SK-N-SH (cell line): ENCODE measurements around the gene CXorf66. TPM values are rescaled to one million over a fixed set of nuclear protein-coding genes. Genes with fewer than 3 reads are reported as not detected.

Experiments
- CTCF ChIA-PET: fragments of 300-600, 350-600 bp; formaldehyde crosslinking; extraction: SDS; loops from one replicate; lab custom pipeline; 2021; lab: Yijun Ruan, JAX
- POLR2A ChIA-PET: fragments of 350-600 bp; sonication (Branson Sonifier 250); formaldehyde crosslinking; extraction: SDS; loops from one replicate; lab custom pipeline; 2020; ENCODE audit warnings: antibody characterized with exemption, inconsistent platforms; lab: Yijun Ruan, JAX
- DNase-seq: peaks from one replicate; pipeline ENCODE4 v3.0.0; 2012
- H2AFZ ChIP-seq: fragments of 200-600 bp; sonication (generic); 2 replicates; pipeline ENCODE4 v1.8.1; 2016; ENCODE audit warnings: antibody characterized with exemption, mild to moderate bottlenecking, low read depth
- H3F3A ChIP-seq: fragments of 200-600 bp; sonication (generic); replicated peaks from 2 replicates; pipeline ENCODE3; 2016; ENCODE audit warnings: antibody characterized with exemption, mild to moderate bottlenecking; ENCODE audit not compliant: insufficient read depth
- H3K27ac ChIP-seq, 2 experiments: fragments of 200-500 bp in 1 of 2; fragments of 200-600 bp in 1 of 2; sonication (Bioruptor generic) in 1 of 2; sonication (generic), shearing (Covaris generic) in 1 of 2; 2 replicates each; pipeline versions ENCODE4 v1.5.1 to v1.6.1; 2014 to 2016; ENCODE audit warnings: low read depth in 2 of 2, inconsistent platforms in 1 of 2, low read length in 1 of 2, mild to moderate bottlenecking in 1 of 2, mixed read lengths in 1 of 2
- H3K27me3 ChIP-seq: fragments of 200-600 bp; sonication (generic), shearing (Covaris generic); 2 replicates; pipeline ENCODE4 v1.6.1; 2016; ENCODE audit warnings: mixed run types; ENCODE audit not compliant: insufficient read depth
- H3K36me3 ChIP-seq, 2 experiments: fragments of 200-500 bp in 1 of 2; fragments of 200-600 bp in 1 of 2; sonication (Bioruptor generic) in 1 of 2; sonication (generic) in 1 of 2; replicated peaks in 1 of 2; 2 replicates each; pipeline versions ENCODE3 to v1.5.1; 2014 to 2016; ENCODE audit warnings: low read length in 1 of 2, mild to moderate bottlenecking in 1 of 2; ENCODE audit not compliant: insufficient read depth in 2 of 2, control insufficient read depth in 1 of 2
- H3K4me1 ChIP-seq, 2 experiments: fragments of 200-500 bp in 1 of 2; fragments of 200-600 bp in 1 of 2; sonication (Bioruptor generic) in 1 of 2; sonication (generic), shearing (Covaris generic) in 1 of 2; 2 replicates each; pipeline versions ENCODE4 v1.5.1 to v1.6.1; 2014 to 2016; ENCODE audit warnings: low read depth in 1 of 2, low read length in 1 of 2, mixed run types in 1 of 2; ENCODE audit not compliant: insufficient read depth in 2 of 2, control insufficient read depth in 1 of 2
- H3K4me2 ChIP-seq: fragments of 200-600 bp; sonication (generic), shearing (Covaris generic); 2 replicates; pipeline ENCODE4 v1.6.1; 2017; ENCODE audit warnings: mixed run types
- H3K4me3 ChIP-seq, 2 experiments: fragments of 200-500 bp in 1 of 2; fragments of 200-600 bp in 1 of 2; sonication (Bioruptor generic) in 1 of 2; sonication (generic), shearing (Covaris generic) in 1 of 2; 2 replicates each; pipeline versions ENCODE4 v1.5.1 to v1.8.1; 2014 to 2016; ENCODE audit warnings: low read depth in 2 of 2, inconsistent platforms in 1 of 2, low read length in 1 of 2, mild to moderate bottlenecking in 1 of 2, mixed read lengths in 1 of 2, moderate library complexity in 1 of 2
- H3K79me2 ChIP-seq: fragments of 200-600 bp; sonication (generic); 2 replicates; pipeline ENCODE4 v1.8.1; 2017; ENCODE audit warnings: mild to moderate bottlenecking; ENCODE audit not compliant: insufficient read depth
- H3K9ac ChIP-seq: fragments of 200-600 bp; sonication (generic); 2 replicates; pipeline ENCODE4 v1.6.1; 2017; ENCODE audit warnings: mixed run types
- H3K9me2 ChIP-seq: fragments of 200-600 bp; sonication (generic); 2 replicates; pipeline ENCODE4 v1.6.1; 2017; ENCODE audit warnings: mixed run types
- H3K9me3 ChIP-seq: fragments of 200-600 bp; sonication (generic); 2 replicates; pipeline ENCODE4 v1.6.1; 2017; ENCODE audit warnings: mixed run types, mild to moderate bottlenecking, moderate library complexity
- H4K20me1 ChIP-seq: fragments of 200-600 bp; sonication (generic); 2 replicates; pipeline ENCODE4 v1.6.1; 2017; ENCODE audit warnings: mild to moderate bottlenecking, mixed run types; ENCODE audit not compliant: insufficient read depth
- CHD2 ChIP-seq: fragments of 150-350 bp; IDR thresholded peaks from 2 replicates; pipeline ENCODE4 v1.6.1; 2018; ENCODE audit warnings: low read length; ENCODE audit not compliant: partially characterized antibody
- ELF1 ChIP-seq: IDR thresholded peaks from 2 replicates; pipeline ENCODE4 v1.4.0; 2012
- FOSL2 ChIP-seq: IDR thresholded peaks from 2 replicates; pipeline ENCODE4 v1.4.0; 2012; ENCODE audit warnings: low read depth, mild to moderate bottlenecking, moderate library complexity, borderline replicate concordance
- FOXJ3 ChIP-seq: sonication (generic); formaldehyde crosslinking; IDR thresholded peaks from 2 replicates; pipeline ENCODE4 v1.5.1; 2020; ENCODE audit warnings: mild to moderate bottlenecking, missing genetic modification reagents
- GATA2 ChIP-seq: sonication (generic); formaldehyde crosslinking; IDR thresholded peaks from 2 replicates; pipeline ENCODE4 v1.5.0; 2020; ENCODE audit warnings: mild to moderate bottlenecking, missing genetic modification reagents
- MXI1 ChIP-seq: IDR thresholded peaks from 2 replicates; pipeline ENCODE4 v1.6.1; 2012; ENCODE audit warnings: mild to moderate bottlenecking, low read depth, low read length, improper control_type of control experiment
- NFIC ChIP-seq: IDR thresholded peaks from 2 replicates; pipeline ENCODE4 v1.4.0; 2012; ENCODE audit warnings: borderline replicate concordance
- RCOR1 ChIP-seq: fragments of 150-350 bp; IDR thresholded peaks from 2 replicates; pipeline ENCODE4 v1.6.1; 2017; ENCODE audit warnings: antibody characterized with exemption, low read length
- RXRA ChIP-seq: IDR thresholded peaks from 2 replicates; pipeline ENCODE4 v1.4.0; 2012; ENCODE audit warnings: low read depth, mild to moderate bottlenecking, borderline replicate concordance
- SIN3A ChIP-seq: IDR thresholded peaks from 2 replicates; pipeline ENCODE4 v1.6.1; 2012; ENCODE audit warnings: low read depth, mild to moderate bottlenecking, low read length, moderate library complexity, borderline replicate concordance
- TAF1 ChIP-seq: IDR thresholded peaks from 2 replicates; pipeline ENCODE4 v1.6.1; 2012; ENCODE audit warnings: low read depth, mild to moderate bottlenecking, low read length, moderate library complexity, borderline replicate concordance
- TCF12 ChIP-seq: IDR thresholded peaks from 2 replicates; pipeline ENCODE4 v1.4.0; 2012
- YY1 ChIP-seq: IDR thresholded peaks from 2 replicates; pipeline ENCODE4 v1.4.0; 2012; ENCODE audit warnings: low read depth, mild to moderate bottlenecking
- WGBS: methylation state at CpG from one replicate; pipeline ENCODE4 v1.1.6; 2017; ENCODE audit warnings: low lambda C conversion rate; 5-methylcytosine and 5-hydroxymethylcytosine counted together
- polyA plus RNA-seq, 3 experiments: library from polyadenylated mRNA; depleted of rRNA; stranded (reverse); fragments of >200 nt; gene quantifications; 2 replicates each; pipeline ENCODE4 v1.2.3, GENCODE V29; 2012
- TF ChIP-seq, protein P1 (sequence below): IDR thresholded peaks from 2 replicates; pipeline ENCODE4 v1.4.0; 2012; ENCODE audit warnings: low read depth
- TF ChIP-seq, protein P2 (sequence below): IDR thresholded peaks from 2 replicates; pipeline ENCODE4 v1.4.0; 2012; ENCODE audit warnings: low read depth, borderline replicate concordance
- TF ChIP-seq, protein P3 (sequence below): fragments of 150-350 bp; IDR thresholded peaks from 2 replicates; pipeline ENCODE4 v1.6.1; 2017; ENCODE audit warnings: antibody characterized with exemption, low read length, low read depth, borderline replicate concordance
- TF ChIP-seq, protein P4 (sequence below): IDR thresholded peaks from 2 replicates; pipeline ENCODE4 v1.4.0; 2012; ENCODE audit warnings: low read depth, borderline replicate concordance

CXorf66 gene
- polyA plus RNA-seq, 1 of the 3 experiments (the other 2 are of a cell fraction): not detected

DNA sequence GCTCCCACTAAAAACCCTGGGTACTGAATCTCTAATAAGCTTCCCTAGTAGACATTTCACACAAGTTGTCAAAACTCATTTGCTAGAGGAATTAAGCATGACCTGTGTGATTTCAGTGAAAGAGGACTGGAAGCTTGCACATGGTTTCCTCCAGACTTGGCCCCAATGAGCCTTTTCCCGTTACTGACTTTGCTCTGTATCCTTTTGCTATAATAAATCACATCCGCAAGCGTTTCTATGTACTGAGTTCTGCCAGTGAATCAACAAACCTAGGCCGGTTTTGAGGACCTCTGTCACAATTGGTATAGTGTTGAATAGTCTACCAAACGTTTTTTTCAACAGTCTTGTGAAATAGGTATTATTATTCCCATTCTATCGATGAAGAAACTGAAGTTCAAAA, 40.6 kb downstream of the CXorf66 start:
- CTCF ChIA-PET: no interaction called here
- Histone ChIP-seq H3K9ac (no peak overlapping the region), H3K4me2 (no peak overlapping the region), H2AFZ (no peak overlapping the region), H3K9me3 (no peaks in the 10 kb centered on the region), H3F3A (peaks cover 6% of the 10 kb centered on the region), H3K4me3 (no peak overlapping the region), H3K9me2 (no peaks in the 10 kb centered on the region), H3K27ac (no peak overlapping the region), H3K27me3 (no peaks in the 10 kb centered on the region), H4K20me1 (peaks cover 44% of the 10 kb centered on the region), H3K4me1 (peaks cover 0 to 4% of the 10 kb centered on the region in 2 experiments; a peak in 2 of 4 replicates), H3K79me2 (peaks cover 90% of the 10 kb centered on the region), H3K36me3 (no peaks in the 10 kb centered on the region)
- no peak for TF ChIP-seq TCF12
- no peak for TF ChIP-seq GATA2 (CRISPR knock-in tag)
- TF ChIP-seq, protein P1, sequence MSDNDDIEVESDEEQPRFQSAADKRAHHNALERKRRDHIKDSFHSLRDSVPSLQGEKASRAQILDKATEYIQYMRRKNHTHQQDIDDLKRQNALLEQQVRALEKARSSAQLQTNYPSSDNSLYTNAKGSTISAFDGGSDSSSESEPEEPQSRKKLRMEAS: no peak
- TF ChIP-seq RCOR1: no peak
- no peak for TF ChIP-seq FOXJ3 (CRISPR knock-in tag)
- TF ChIP-seq FOSL2: no peak
- no peak for TF ChIP-seq MXI1
- TF ChIP-seq RXRA: no peak
- TF ChIP-seq SIN3A: no peak
- TF ChIP-seq ELF1: no peak
- TF ChIP-seq, protein P2, sequence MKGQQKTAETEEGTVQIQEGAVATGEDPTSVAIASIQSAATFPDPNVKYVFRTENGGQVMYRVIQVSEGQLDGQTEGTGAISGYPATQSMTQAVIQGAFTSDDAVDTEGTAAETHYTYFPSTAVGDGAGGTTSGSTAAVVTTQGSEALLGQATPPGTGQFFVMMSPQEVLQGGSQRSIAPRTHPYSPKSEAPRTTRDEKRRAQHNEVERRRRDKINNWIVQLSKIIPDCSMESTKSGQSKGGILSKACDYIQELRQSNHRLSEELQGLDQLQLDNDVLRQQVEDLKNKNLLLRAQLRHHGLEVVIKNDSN: no peak
- TF ChIP-seq YY1: no peak
- TF ChIP-seq, protein P3, sequence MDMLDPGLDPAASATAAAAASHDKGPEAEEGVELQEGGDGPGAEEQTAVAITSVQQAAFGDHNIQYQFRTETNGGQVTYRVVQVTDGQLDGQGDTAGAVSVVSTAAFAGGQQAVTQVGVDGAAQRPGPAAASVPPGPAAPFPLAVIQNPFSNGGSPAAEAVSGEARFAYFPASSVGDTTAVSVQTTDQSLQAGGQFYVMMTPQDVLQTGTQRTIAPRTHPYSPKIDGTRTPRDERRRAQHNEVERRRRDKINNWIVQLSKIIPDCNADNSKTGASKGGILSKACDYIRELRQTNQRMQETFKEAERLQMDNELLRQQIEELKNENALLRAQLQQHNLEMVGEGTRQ: no peak
- TF ChIP-seq NFIC: no peak
- TF ChIP-seq TAF1: no peak
- TF ChIP-seq CHD2: no peak
- TF ChIP-seq, protein P4, sequence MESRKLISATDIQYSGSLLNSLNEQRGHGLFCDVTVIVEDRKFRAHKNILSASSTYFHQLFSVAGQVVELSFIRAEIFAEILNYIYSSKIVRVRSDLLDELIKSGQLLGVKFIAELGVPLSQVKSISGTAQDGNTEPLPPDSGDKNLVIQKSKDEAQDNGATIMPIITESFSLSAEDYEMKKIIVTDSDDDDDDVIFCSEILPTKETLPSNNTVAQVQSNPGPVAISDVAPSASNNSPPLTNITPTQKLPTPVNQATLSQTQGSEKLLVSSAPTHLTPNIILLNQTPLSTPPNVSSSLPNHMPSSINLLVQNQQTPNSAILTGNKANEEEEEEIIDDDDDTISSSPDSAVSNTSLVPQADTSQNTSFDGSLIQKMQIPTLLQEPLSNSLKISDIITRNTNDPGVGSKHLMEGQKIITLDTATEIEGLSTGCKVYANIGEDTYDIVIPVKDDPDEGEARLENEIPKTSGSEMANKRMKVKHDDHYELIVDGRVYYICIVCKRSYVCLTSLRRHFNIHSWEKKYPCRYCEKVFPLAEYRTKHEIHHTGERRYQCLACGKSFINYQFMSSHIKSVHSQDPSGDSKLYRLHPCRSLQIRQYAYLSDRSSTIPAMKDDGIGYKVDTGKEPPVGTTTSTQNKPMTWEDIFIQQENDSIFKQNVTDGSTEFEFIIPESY: no peak
- DNase-seq: no peak
- 44% methylated on average over 6 of the region's 6 CpGs for WGBS
- POLR2A ChIA-PET: no interaction called here
